ENCODE results near the gene TOM1L1. TPM values are rescaled to one million over a fixed set of nuclear protein-coding genes. Genes with fewer than 3 reads are reported as not detected.

TOM1L1 gene
- total RNA-seq, 2 donors from 2014 or later = 10.0 to 10.4 TPM

DNA sequence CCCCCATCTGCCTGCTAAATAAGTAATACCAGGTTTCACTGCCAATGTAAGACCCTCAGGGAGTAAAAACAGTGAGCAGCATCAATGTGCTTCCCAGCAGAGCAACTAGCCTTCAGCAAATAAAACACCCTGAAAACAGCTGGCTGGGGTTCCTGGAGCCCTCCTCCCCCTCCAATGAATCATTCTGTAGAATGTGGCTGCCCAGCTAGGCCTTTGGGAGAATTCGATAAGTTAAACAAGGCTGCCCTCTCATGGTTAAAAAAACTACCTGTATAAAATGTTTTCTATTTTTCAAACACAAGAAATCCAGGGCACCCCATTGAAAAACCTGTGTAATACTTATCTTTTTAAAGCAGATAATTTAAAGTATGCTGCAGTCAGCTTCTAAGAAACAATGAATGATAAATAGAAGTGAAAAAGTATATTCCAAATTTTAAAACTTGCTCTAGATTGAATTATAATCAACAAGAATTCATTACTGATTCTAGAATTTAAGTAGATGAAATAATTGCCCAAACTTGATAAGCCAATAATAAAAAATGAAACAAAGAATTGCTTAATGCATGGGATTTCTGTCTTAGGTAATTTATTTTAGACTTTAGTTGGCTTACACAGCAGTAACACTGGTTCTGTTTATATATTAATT, 9.4 kb upstream of the TOM1L1 start:
- ATAC-seq = peak; percentile 55 to 85
- no peak for DNase-seq

DNA sequence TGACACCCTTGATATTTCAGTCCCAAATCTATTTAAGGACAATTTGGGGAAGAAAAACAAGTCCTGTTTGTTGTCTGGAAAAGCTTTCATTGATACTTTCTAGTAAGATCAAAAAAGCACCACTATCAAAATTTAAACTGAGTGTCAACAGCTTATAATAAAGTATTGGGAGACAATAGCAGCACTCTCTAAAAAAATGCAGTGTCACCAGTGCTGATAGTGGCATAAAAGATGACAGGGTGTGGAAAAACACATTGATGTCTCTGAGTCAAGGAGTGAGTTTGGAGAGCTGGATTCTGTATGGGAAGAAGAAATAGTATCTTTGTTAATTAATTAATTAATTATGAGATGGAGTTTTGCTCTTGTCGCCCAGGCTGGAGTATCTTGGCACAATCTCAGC, 8.3 kb upstream of the TOM1L1 start:
- intact Hi-C loops (cut with DNase I) = no loop called here
- ATAC-seq = no peak
- DNase-seq = no peak

More for the DNA sequence above, 9.4 kb upstream of the TOM1L1 start:
- intact Hi-C loops (cut with DNase I) = no loop called here

DNA sequence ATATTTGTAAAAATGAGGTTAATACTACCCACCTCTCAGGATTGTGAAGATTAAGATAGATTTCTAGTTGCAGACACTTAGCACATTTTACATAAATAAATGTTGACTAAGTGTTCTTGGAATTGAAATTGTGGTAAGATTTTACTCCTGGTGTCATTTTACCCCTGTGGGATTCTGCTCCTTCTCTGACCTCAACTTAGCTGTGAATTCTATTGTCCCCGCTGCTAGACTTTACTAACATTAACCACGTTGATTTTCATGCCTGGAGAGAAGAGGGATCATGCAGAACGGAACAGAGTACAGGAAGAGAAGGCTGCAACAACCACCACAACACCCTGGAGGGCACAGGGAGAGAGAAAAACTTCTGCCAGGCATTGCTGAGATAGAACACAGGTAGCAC, 2.1 kb upstream of the TOM1L1 start:
- intact Hi-C loops (cut with DNase I) = no loop called here
- no peak for ATAC-seq
- DNase-seq = no peak

- ATAC-seq (no peak), DNase-seq (no peak)
- intact Hi-C loops (cut with DNase I) = no loop called here
Measured at GRCh38 chr17:54899201-54899600, 1.5 kb upstream of the TOM1L1 start.

DNA sequence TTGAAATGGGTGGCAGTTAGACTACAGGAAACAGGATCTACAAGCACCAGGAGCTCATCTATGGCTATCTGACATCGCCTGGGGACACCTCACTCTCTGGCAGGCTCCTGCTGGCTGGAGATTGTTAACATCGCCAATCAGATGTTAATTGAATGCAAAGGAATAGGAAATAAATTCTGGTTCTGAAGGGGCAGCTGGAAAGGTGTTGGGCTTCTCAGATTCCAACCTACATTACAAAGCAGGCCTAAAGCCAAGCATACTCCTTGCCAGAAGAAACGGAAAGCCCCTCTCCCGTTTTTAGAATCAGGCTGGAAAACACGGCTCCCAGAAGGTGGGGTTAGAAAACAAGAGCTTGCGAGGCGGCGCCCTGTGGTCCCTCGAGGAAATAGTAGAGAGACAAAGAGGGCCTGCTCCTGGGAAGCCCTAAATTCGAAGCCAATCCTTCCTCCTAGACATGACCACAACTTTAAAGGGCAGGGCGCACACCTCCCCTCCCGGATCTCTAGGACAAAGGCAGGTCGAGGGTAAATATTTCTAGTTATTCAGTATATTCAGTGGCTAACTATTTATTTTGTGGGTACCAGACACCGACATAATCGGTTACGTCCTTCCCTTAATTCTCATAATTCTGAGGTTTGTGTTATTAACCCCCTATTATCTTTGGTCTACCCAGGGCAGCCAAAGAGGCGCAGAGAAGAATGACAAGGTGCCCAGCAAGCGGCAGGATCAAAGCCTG, 763 bp upstream of the TOM1L1 start:
- intact Hi-C loops (cut with DNase I) = no loop called here
- ATAC-seq = no peak
- no peak for DNase-seq

- intact Hi-C loops (cut with DNase I) = no loop called here
- DNase-seq (peak; percentile 20), ATAC-seq (peak in 1 of 2 donors; percentile 69)
Measured at GRCh38 chr17:54901230-54901822, 674 bp downstream of the TOM1L1 start.

GRCh38 chr17:54902017-54902416, 1.4 kb downstream of the TOM1L1 start:
- DNase-seq (no peak), ATAC-seq (no peak)
- intact Hi-C loops (cut with DNase I) = no loop called here

DNA sequence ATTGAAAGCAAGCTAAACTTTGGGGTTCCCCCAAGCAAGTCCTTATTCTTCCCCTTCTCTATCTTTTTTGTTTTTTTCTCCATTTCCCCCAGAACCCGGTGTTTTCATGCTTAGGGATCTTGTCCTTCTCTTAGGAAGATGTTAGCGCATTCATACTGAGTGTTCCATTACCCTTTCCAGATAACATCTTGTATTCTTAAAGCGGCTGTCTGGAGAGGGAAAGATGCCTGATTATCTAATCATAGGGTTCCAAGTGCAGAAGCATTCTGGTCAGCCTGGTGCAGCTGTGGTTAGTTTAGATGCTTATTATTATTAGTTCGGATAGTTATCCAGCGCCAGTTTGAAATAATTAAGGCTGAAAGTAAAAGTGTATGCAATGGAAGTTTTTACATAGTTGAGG, 2.0 kb downstream of the TOM1L1 start:
- ATAC-seq (no peak), DNase-seq (no peak)
- intact Hi-C loops (cut with DNase I) = no loop called here

DNA sequence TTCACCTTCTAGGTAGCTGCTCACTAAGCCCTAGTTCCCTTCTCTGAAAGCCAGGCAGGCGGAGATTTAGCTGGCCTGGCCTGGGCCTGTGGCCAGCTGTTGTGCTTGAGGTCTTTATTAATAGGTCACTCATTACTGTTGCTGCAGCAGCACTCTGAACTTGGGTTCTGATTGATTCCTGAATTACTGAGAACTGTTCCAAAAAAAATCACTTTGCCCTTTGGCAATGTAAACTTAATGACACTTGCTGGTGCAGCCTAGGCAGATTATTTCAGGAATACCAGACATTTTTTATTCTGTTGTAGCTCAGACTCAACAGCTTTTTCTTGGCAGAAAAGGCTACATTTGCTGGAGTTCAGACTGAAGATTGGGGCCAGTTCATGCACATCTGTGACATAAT, 2.7 kb downstream of the TOM1L1 start:
- ATAC-seq (peak; percentile 41 to 46), DNase-seq (peak; percentile 24)
- intact Hi-C loops (cut with DNase I) = no loop called here

DNA sequence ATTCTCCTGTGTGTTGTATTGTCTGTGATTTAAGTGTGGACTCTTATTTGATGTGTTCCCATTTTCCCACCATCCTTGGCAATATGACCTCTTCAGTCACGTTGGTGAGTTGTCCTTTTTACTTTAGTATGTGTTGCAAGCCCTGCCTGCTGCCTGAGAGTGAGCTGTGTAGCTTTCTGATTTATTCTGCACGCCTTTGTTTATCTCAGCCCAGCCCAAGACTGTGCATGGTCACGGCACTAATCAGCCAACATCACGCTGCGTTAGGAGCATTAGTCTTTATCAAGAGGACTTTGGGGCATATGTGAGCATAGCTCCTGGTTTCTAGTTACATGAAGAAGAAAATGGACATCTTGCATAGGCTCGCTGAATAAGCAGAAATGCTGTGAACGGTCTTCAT, 6.0 kb downstream of the TOM1L1 start:
- DNase-seq (no peak), ATAC-seq (no peak)
- intact Hi-C loops (cut with DNase I) = no loop called here

DNA sequence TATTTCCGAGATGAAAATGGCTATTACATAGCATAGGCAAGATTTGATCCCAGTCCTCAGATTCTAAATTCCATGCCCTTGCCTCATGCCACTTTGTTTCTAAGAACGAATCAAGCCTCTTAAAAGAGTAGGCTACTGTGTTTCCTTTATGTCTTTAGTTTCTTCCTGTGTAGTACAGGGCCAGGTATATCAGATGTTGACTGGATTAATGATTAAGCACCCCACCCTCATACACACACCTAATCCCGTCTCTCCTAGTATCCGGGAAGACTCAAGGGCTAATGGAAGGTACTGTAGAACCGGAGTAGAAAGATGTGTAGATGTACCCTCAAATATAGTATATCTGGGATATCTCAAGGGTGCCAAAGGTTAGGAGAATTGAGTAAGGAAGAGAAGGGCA, 6.7 kb downstream of the TOM1L1 start:
- DNase-seq (no peak), ATAC-seq (no peak)
- intact Hi-C loops (cut with DNase I) = no loop called here

DNA sequence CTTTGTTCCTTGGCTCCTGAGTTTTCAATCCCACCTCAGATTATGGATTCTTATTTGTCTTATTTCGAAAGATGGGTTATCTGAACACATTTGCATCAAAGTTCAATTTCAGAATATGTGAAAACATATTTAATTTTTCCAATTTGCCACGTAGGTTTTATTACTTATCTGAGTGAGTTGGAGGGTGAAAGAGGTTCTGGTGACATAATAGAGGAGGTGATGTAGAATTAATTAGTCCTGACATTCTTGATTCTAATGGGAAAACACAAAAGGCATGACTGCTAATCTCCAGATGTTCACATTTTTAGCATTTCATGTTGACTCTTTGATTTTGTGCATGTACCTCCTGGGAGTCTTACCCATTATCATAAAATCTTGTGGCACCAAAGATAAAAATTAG, 9.1 kb downstream of the TOM1L1 start:
- ATAC-seq (no peak), DNase-seq (no peak)
- intact Hi-C loops (cut with DNase I) = no loop called here

DNA sequence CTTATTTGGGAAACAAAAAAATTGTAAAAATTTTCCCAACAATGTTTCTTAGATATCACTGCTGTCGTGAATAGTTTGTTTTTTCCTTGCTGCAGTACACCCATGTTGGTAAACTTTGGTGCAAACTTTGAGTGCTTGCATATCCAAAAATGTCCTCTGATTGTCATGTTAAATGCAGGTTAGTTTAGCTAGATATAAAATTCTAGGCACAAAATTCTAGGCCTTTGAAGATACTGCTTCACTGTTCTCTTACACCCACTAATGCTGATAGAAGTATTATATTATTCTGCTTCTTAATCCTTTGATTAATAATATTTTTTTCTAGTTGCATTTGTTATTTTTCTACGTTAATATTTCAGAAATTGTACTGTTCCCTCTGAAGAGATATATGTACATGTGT, 16.1 kb downstream of the TOM1L1 start:
- DNase-seq (no peak), ATAC-seq (no peak)
- intact Hi-C loops (cut with DNase I) = no loop called here

- DNase-seq = no peak
- ATAC-seq = no peak
- intact Hi-C loops (cut with DNase I) = no loop called here
Measured at GRCh38 chr17:54919425-54919824, 18.8 kb downstream of the TOM1L1 start.

DNA sequence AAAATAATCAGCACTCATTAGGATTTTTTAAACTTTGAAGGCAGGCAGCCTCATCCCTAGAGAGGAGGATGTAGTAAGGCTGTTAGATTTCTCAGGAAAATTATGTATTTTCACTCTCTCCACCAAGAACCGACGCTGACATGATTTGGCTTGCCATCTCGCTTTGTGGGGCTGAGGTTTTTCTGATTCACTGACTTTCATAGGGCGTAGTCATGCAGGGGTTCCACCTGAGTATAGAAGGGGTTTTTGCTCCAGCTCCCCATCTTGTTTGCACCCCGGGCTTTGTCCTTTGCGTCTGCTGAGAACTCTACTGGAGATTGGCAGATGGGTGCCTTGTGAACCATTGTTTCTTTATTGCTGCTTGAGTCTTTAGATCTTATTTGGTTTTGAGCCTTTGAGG, 20.2 kb downstream of the TOM1L1 start:
- intact Hi-C loops (cut with DNase I) = no loop called here
- DNase-seq (no peak), ATAC-seq (no peak)

- intact Hi-C loops (cut with DNase I) = no loop called here
- ATAC-seq (no peak), DNase-seq (no peak)
Measured at GRCh38 chr17:54924405-54924804, 23.8 kb downstream of the TOM1L1 start.

DNA sequence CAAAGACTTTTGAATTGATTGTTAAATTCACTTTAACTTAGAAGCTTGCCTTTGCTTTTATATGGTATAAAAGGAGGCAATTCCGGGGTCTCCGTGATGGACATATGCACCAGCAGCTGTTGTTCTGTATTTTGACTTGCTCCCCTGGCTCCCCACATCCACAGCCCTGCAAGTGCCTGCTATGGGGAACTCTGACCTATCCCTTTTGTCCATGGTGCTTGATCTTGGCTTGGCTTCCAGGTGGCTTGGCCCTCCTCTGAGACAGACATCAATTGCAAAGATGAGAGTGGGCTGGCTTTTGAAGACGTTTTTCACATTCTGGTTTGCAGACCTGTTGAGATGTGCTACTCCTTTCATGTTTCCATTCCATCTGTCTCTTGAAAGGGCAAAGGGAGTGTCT, 26.9 kb downstream of the TOM1L1 start:
- ATAC-seq = no peak
- no peak for DNase-seq
- intact Hi-C loops (cut with DNase I) = no loop called here

- ATAC-seq (no peak), DNase-seq (no peak)
- intact Hi-C loops (cut with DNase I) = no loop called here
Measured at GRCh38 chr17:54932711-54933110, 32.1 kb downstream of the TOM1L1 start.

- ATAC-seq (no peak), DNase-seq (no peak)
- intact Hi-C loops (cut with DNase I) = no loop called here
Measured at GRCh38 chr17:54933921-54934320, 33.3 kb downstream of the TOM1L1 start.

DNA sequence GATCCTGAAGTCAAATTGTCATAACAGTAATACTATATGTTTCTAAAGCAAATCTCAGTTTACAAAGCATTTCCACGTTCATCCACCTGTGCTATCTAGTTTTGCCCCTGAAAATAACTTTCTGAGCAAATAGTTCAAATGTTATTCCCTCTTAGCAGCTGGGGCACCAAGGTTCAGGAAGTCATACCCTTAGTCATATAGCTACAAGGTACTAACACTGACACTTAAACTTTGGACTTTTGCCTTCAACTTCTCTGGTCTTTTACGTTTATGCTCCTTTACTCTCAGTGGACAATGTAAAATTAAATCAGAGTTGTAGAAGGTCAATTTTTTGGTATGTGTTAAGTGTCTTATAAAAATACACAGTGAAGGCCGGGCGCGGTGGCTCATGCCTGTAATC, 34.8 kb downstream of the TOM1L1 start:
- intact Hi-C loops (cut with DNase I) = no loop called here
- no peak for DNase-seq
- no peak for ATAC-seq

DNA sequence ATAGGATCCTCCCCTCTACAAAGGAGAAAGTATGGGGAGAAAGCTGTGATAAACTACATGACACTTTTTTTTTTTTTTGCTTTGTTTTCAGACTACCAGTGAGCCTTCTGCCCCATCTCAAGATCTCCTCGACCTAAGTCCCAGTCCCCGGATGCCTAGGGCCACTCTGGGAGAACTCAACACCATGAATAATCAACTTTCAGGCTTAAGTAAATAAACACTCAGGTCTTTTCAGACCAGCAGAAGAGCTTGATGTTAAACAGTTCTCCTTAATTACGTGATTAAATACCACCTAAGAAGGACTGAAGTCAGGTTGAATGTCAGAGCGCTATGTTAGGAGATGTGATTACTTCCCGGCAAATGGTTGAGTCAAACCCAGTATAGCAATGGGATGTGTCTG, 36.4 kb downstream of the TOM1L1 start:
- DNase-seq = no peak
- intact Hi-C loops (cut with DNase I) = no loop called here
- no peak for ATAC-seq

Data from left cardiac atrium (tissue), 4 donors.